Mesodermal cell (in vitro differentiated cells): Measurements from ENCODE around the gene PHACTR1.

Source experiments
- H3K27ac ChIP-seq: 2 replicates; pipeline ENCODE4 v1.7.0; 2013; ENCODE audit warnings: mild to moderate bottlenecking, low read depth, low read length, moderate library complexity; ENCODE audit not compliant: severe bottlenecking
- H3K36me3 ChIP-seq: 2 replicates; pipeline ENCODE4 v1.7.1; 2013; ENCODE audit warnings: mild to moderate bottlenecking, low read length, moderate library complexity; ENCODE audit not compliant: control insufficient read depth, insufficient read depth
- H3K4me1 ChIP-seq: one replicate; pipeline ENCODE4 v1.7.1; 2013; ENCODE audit warnings: mild to moderate bottlenecking, low read length; ENCODE audit not compliant: insufficient read depth, control insufficient read depth, poor library complexity, severe bottlenecking
- H3K4me3 ChIP-seq: 2 replicates; pipeline ENCODE4 v1.7.0; 2013; ENCODE audit warnings: low read length, control low read depth, mild to moderate bottlenecking; ENCODE audit not compliant: insufficient read depth, poor library complexity, severe bottlenecking; ENCODE audit errors: extremely low read depth
- H3K9me3 ChIP-seq: 2 replicates; pipeline ENCODE4 v1.7.1; 2013; ENCODE audit warnings: mild to moderate bottlenecking, low read length, moderate library complexity; ENCODE audit not compliant: control insufficient read depth
- WGBS, 2 experiments: methylation state at CpG; one replicate each; pipeline ENCODE4 v1.1.5; 2013; ENCODE audit warnings: missing lambda C conversion rate in 2 of 2; ENCODE audit not compliant: insufficient coverage in 2 of 2; 5-methylcytosine and 5-hydroxymethylcytosine counted together

The PHACTR1 gene

DNA sequence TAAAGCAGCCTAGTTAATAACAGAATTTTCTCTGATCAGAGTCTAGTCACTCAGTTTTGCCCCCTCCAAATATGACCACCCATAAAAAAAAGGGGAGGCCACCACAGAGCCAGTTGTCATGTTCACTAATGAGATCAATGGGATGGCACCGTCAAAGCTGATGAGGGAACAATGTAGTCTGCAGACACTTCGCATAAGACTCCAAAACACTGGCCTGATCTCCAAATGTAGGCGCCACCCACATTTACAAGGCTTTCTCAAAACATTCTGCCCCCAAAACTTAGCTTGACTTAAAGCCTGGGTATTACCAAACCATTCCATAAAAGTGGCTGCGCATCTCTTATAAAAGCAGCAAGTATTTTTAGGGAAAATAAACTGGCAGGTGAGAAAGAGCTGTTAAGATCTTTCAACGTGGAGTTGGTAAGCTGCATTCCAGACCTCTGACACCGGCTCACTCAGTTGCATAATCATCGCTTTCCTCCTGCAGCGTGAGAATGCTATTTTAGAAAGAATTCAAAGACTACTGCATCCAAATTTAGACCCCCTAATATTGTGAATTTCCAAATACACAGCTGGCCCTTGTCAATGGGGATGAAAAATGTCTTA lies 552.4 kb downstream of the PHACTR1 start:
- Histone ChIP-seq H3K27ac (no peak overlapping the region), H3K4me3 (no peak overlapping the region), H3K9me3 (peaks cover 7% of the 10 kb centered on the region), H3K4me1 (peaks cover 26% of the 10 kb centered on the region), H3K36me3 (no peaks in the 10 kb centered on the region)
- WGBS, 2 experiments: 43 to 74% methylated on average over 3 of the region's 8 CpGs

DNA sequence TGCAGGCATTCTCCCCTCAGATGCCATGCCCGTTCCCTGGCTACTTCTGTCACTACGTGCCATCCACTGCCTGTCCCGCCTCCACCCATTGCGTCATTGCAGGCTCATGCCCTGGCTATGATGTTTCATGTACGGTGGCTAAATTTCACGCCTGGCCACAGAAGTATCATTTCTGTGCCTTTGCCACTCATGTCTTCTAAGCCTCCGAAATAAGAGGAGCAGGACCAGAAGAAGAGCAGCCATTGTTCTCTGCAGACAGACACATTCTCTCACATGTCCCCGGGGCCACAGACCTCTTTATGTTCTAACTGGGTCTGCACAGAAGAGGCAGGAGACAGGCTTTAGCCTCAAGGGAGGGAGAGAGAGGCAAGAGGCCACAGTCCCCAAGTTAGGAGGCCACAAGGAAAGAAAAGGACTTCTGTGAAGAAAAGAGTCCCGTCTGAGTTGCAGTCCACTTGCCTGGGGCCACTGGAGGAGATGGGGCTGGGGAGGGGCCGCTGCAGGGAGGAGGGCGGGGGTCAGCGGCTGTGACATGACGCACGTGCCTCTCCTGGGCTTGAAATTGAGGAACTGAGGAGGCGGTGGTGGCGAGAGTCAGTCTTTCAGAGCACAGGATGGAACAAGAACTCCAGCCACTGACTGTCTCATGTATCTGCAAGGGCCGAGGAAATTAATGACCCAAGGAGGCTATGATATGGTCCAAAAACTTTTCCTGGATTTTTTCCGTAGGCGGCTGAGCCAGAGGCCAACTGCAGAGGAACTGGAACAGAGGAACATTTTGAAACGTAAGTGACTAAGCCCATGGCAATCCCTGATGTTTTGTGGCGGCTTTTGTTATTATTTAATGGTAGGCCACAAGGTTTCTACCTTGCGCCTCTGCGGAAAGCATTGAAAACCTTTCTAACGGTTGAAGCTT lies 555.8 kb downstream of the PHACTR1 start:
- 90 to 94% methylated on average over 20 to 23 of the region's 24 CpGs for WGBS, 2 experiments

DNA sequence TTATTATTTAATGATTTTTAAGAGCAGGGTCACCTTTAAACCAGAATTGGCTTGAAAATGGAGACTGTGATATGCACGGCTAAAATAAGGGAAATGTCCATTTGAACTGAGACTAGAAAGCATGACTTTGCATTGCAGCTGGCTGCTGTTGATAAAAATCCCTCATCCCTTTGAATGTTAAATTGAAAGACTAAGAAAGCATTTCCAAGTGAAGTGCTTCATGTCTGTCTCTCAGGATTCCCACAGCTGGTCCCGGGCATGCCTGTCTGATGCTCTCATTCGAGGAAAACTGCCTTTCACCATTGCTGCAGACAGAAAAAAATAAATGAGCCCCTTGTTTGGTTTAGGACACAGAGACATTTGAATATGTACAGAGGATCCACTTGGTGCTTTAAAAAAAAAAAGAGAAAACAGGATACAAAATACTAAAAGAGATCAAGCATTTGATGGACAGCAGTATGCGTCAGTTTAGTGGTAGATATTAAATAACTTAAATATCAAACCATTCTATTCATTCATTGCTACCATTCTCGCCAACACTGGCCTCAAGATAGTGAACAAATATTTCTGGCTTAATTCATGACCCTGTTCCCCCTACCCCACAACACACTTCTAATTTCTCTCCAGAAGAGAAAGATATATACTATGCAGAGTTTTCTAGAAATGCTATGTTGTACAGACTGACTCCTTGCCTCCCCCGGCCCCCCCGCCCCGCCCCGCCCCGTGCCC lies 556.8 kb downstream of the PHACTR1 start:
- Histone ChIP-seq H3K36me3 (no peaks in the 10 kb centered on the region), H3K4me3 (no peak overlapping the region), H3K27ac (no peak overlapping the region), H3K9me3 (no peaks in the 10 kb centered on the region), H3K4me1 (peaks cover 35% of the 10 kb centered on the region)
- WGBS, 2 experiments: 88 to 95% methylated on average over 1 to 3 of the region's 10 CpGs

More for the DNA sequence above, 555.8 kb downstream of the PHACTR1 start:
- peaks cover 37% of the 10 kb centered on the region for H3K4me1 ChIP-seq
- H3K9me3 ChIP-seq: no peaks in the 10 kb centered on the region
- H3K4me3 ChIP-seq: no peak overlapping the region
- no peak overlapping the region for H3K27ac ChIP-seq
- H3K36me3 ChIP-seq: no peaks in the 10 kb centered on the region

DNA sequence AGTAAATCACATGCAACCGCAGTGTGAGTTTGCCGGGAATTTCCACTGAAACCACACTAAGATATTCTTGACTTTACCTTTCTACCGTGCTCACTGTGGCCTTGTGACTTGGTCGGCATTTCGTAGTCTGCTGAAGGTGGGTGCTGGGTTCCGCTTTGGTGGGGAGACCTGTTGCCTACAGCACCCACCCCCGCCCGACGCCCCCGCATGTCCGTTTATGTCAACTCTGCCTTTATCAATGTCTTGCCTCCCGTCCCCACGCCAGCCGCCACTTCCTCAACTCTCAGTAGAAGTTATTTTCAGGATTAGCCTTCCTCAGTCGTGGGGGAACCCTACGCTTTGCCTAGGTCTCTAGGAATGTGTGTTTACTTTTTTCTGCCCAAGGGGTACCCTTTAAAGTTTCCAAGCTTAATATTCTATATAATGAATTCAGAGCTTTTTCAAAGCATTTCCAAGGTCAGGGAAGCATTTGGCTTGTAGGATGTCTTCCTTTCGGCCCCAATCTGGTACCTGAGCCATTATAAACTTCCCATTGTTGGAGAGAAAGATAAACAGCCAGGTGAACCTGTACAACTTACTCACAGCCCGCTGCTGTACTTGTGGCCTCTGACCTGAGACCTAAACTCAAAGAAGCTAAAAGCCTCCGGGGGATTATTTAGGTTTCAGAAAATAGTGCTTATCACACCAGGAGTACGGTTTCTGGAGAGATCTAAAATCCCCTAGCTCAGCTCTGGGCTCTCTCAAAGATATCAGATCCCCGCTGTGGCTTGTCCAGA lies 557.6 kb downstream of the PHACTR1 start:
- no peaks in the 10 kb centered on the region for H3K9me3 ChIP-seq
- no peak overlapping the region for H3K4me3 ChIP-seq
- peaks cover 28% of the 10 kb centered on the region for H3K4me1 ChIP-seq
- H3K27ac ChIP-seq: peak overlapping the region; percentile 5
- 94 to 97% methylated on average over 10 to 14 of the region's 21 CpGs for WGBS, 2 experiments
- H3K36me3 ChIP-seq: no peaks in the 10 kb centered on the region

DNA sequence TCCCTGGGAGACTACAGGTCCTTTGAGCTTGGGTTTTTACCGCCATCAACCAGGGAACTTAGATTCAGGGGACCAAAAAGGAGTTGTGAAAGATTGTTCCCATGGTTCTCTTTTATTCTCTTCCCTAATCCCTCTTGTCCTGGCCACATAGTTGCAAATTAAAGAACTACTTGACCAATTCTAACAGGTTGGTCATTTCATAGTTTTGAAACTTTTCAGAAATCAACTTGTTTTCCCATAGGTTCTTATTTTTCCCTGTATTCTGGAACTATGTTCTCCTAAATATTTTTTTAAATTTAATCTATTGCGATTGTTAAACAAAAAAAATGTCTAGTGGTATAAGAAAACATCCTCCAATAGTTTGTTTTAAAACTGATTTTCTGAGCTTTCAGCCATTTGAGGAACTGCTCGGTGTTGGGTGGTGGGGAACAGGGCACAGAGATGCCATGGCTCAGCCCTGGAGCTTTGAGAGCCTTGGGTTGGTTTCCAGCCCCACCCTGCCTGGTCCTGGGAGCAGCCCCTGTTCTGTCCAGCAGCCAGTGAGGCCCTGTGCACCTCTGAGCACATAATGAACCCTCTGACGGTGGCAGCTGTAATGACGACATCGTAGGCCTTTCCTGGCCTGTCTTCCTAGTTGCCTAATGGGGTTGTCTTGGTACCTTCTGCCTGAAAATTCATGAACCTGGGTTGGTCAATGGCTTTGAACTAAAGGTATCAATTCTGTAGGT lies 558.3 kb downstream of the PHACTR1 start:
- Histone ChIP-seq H3K36me3 (no peaks in the 10 kb centered on the region), H3K4me3 (no peak overlapping the region), H3K9me3 (no peaks in the 10 kb centered on the region), H3K4me1 (peaks cover 27% of the 10 kb centered on the region), H3K27ac (peak overlapping the region; percentile 5)
- 75 to 80% methylated on average over 4 to 5 of the region's 6 CpGs for WGBS, 2 experiments

DNA sequence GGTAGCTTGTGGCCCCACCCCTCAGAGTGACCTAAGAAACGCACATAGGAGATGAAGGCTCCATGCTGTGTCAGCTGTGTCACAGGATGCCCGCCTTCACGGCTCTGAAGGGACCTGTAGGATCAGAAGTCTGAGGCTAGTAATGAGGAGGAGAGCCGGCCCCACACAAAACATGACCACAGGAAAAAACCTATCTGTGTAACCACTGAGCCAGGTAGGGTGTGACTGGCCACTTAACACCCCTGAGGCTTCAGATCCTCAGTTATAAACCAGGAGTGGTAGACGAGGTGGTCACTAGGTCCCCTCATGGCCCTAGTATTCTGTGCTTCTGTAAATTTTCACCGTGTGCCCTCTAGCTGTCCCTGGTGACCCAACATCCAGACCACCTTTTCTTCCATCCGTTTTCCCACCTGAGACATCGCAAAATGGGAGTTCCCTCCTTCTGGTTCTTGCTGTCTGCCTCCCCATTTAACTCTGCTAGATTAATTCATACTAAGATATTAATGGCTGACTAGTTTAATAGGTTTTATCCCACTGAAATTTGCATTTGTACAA lies 558.9 kb downstream of the PHACTR1 start:
- Histone ChIP-seq H3K9me3 (no peaks in the 10 kb centered on the region), H3K4me1 (peaks cover 27% of the 10 kb centered on the region), H3K27ac (no peak overlapping the region), H3K36me3 (no peaks in the 10 kb centered on the region), H3K4me3 (no peak overlapping the region)
- WGBS, 2 experiments: 67 to 90% methylated on average over 2 to 6 of the region's 8 CpGs

DNA sequence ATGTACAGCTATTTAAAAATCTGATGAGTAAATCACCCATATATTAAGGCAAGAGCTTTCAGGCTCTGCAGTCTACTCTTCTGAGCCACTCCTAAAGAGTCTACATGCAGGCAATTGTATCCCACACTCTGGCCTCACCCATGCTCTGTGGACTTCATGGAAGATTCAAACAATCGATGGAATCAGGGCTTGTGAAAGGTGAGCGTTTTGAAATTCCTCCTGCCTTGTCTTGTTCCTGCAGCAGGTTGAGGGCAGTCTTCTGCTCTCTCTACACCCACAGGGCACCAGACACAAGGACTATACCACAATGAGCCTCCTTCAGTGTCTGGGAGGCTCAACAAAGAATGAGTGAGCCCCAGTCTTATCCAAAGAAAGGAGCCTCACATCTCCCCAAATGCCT lies 560.7 kb downstream of the PHACTR1 start:
- Histone ChIP-seq H3K9me3 (no peaks in the 10 kb centered on the region), H3K36me3 (no peaks in the 10 kb centered on the region), H3K4me1 (peaks cover 29% of the 10 kb centered on the region), H3K27ac (no peak overlapping the region), H3K4me3 (no peak overlapping the region)
- 100% methylated on average over 1 to 2 of the region's 2 CpGs for WGBS, 2 experiments

DNA sequence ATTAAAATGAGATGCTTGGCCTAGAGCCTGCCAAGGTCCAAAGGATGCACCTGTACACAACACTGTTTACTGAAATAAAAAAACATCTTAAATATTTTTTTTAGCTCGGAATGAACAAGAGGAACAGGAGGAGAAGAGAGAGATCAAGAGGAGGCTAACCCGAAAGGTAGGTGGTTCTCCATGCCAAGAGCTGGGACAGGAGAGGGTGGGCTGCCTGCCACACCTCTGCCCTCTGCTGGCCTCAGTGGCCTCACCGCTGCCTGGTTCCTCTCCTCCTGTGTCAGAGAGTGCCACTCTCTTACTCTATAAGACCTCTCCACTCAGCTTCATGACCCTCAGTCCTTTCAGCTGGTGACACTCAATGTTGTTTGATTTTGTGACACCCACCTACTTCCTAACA lies 561.6 kb downstream of the PHACTR1 start:
- Histone ChIP-seq H3K4me1 (peaks cover 20% of the 10 kb centered on the region), H3K36me3 (no peaks in the 10 kb centered on the region), H3K27ac (no peak overlapping the region), H3K4me3 (no peak overlapping the region), H3K9me3 (no peaks in the 10 kb centered on the region)
- WGBS, 2 experiments: 63 to 70% methylated on average over 3 of the region's 3 CpGs

- no CpG with 5 or more reads among the region's 4 CpGs for WGBS, 2 experiments
- H3K36me3 ChIP-seq: peaks cover 4% of the 10 kb centered on the region
- H3K4me3 ChIP-seq: no peak overlapping the region
- H3K4me1 ChIP-seq: peaks cover 13% of the 10 kb centered on the region
- no peaks in the 10 kb centered on the region for H3K9me3 ChIP-seq
- H3K27ac ChIP-seq: no peak overlapping the region
Measured at GRCh38 chr6:13278991-13279390, 562.4 kb downstream of the PHACTR1 start.
